ENCODE results near the gene IFIT3.
A peak's percentile ranks its signal among the peaks of the same experiment; 100 is the strongest.

IFIT3 gene

GRCh38 chr10:89337484-89337883 is 9.7 kb downstream of the IFIT3 start:
- DNase-seq (ENCODE audit: low spot score): peak; percentile 93

GRCh38 chr10:89338713-89339112 is 10.9 kb downstream of the IFIT3 start:
- DNase-seq (ENCODE audit: low spot score): no peak

GRCh38 chr10:89339875-89340274 is 12.1 kb downstream of the IFIT3 start:
- no peak for DNase-seq (ENCODE audit: low spot score)

- DNase-seq (ENCODE audit: low spot score): no peak
Measured at GRCh38 chr10:89341649-89342048, 13.9 kb downstream of the IFIT3 start.

GRCh38 chr10:89342206-89342958 is 14.6 kb downstream of the IFIT3 start:
- peak; percentile 72 for DNase-seq (ENCODE audit: low spot score)

- DNase-seq (ENCODE audit: low spot score): no peak
Measured at GRCh38 chr10:89343089-89343767, 15.4 kb downstream of the IFIT3 start.

GRCh38 chr10:89344156-89344555 is 16.4 kb downstream of the IFIT3 start:
- DNase-seq (ENCODE audit: low spot score): no peak

- DNase-seq (ENCODE audit: low spot score): no peak
Measured at GRCh38 chr10:89345367-89346000, 17.7 kb downstream of the IFIT3 start.

- DNase-seq (ENCODE audit: low spot score): no peak
Measured at GRCh38 chr10:89346405-89347254, 18.8 kb downstream of the IFIT3 start.

GRCh38 chr10:89347701-89348457 is 20.1 kb downstream of the IFIT3 start:
- peak; percentile 73 for DNase-seq (ENCODE audit: low spot score)

- DNase-seq (ENCODE audit: low spot score): no peak
Measured at GRCh38 chr10:89348481-89348880, 20.7 kb downstream of the IFIT3 start.

GRCh38 chr10:89348975-89349374 is 21.2 kb downstream of the IFIT3 start:
- DNase-seq (ENCODE audit: low spot score): no peak

GRCh38 chr10:89350631-89351315 is 23.0 kb downstream of the IFIT3 start:
- peak; percentile 84 for DNase-seq (ENCODE audit: low spot score)

- peak; percentile 64 for DNase-seq (ENCODE audit: low spot score)
Measured at GRCh38 chr10:89351412-89351779, 23.6 kb downstream of the IFIT3 start.

GRCh38 chr10:89351780-89352597 is 24.2 kb downstream of the IFIT3 start:
- DNase-seq (ENCODE audit: low spot score): peak; percentile 98

- DNase-seq (ENCODE audit: low spot score): peak; percentile 38
Measured at GRCh38 chr10:89352802-89353201, 25.0 kb downstream of the IFIT3 start.

GRCh38 chr10:89355394-89355931 is 27.7 kb downstream of the IFIT3 start:
- DNase-seq (ENCODE audit: low spot score): peak; percentile 58

GRCh38 chr10:89357096-89357495 is 29.3 kb downstream of the IFIT3 start:
- peak; percentile 52 for DNase-seq (ENCODE audit: low spot score)

GRCh38 chr10:89357975-89358374 is 30.2 kb downstream of the IFIT3 start:
- no peak for DNase-seq (ENCODE audit: low spot score)

- peak; percentile 73 for DNase-seq (ENCODE audit: low spot score)
Measured at GRCh38 chr10:89360157-89360556, 32.4 kb downstream of the IFIT3 start.

Measured in kidney tubule cell (primary cell).